ENCODE data around the gene PDE11A. TPM values are rescaled to one million over a fixed set of nuclear protein-coding genes. Genes with fewer than 3 reads are reported as not detected.

The PDE11A gene
- total RNA-seq, 1 donor from 2014 or later = not detected

GRCh38 chr2:177756336-177756735 lies 316.2 kb downstream of the PDE11A start:
- H3K9me3 Mint-ChIP-seq = no peaks in the 10 kb centered on the region
- H3K27ac Mint-ChIP-seq = no peak overlapping the region
- H3K36me3 Mint-ChIP-seq (ENCODE audit: low read depth) = no peaks in the 10 kb centered on the region
- no peaks in the 10 kb centered on the region for H3K4me1 Mint-ChIP-seq
- DNase-seq (no peak), ATAC-seq (ENCODE audit: low read depth) (no peak)
- intact Hi-C loops (cut with micrococcal nuclease) = no loop called here
- peaks cover 16% of the 10 kb centered on the region for H3K27me3 Mint-ChIP-seq
- POLR2A ChIA-PET = no interaction called here
- H3K4me3 Mint-ChIP-seq = no peak overlapping the region
- CTCF ChIA-PET = interaction anchor here (1.2 kb wide), 1 partner anchor 10 kb away, joined by 3 read pairs; no protein-coding TSS in a partner anchor
- TF ChIP-seq CTCF (IDR thresholded peaks at IDR 0.05) = no peak

GRCh38 chr2:177754492-177754873 lies 318.1 kb downstream of the PDE11A start:
- intact Hi-C loops (cut with micrococcal nuclease) = no loop called here
- H3K36me3 Mint-ChIP-seq (ENCODE audit: low read depth) = no peaks in the 10 kb centered on the region
- no peaks in the 10 kb centered on the region for H3K4me1 Mint-ChIP-seq
- no peak overlapping the region for H3K4me3 Mint-ChIP-seq
- ATAC-seq (ENCODE audit: low read depth) (no peak), DNase-seq (no peak)
- H3K9me3 Mint-ChIP-seq = no peaks in the 10 kb centered on the region
- H3K27me3 Mint-ChIP-seq = peaks cover 16% of the 10 kb centered on the region
- POLR2A ChIA-PET = no interaction called here
- CTCF ChIA-PET = interaction anchor here (2.2 kb wide), 1 partner anchor 9 kb away, joined by 9 read pairs; no protein-coding TSS in a partner anchor
- TF ChIP-seq CTCF (IDR thresholded peaks at IDR 0.05) = no peak
- no peak overlapping the region for H3K27ac Mint-ChIP-seq

- H3K36me3 Mint-ChIP-seq (ENCODE audit: low read depth) = no peaks in the 10 kb centered on the region
- intact Hi-C loops (cut with micrococcal nuclease) = no loop called here
- POLR2A ChIA-PET = no interaction called here
- H3K4me1 Mint-ChIP-seq = no peaks in the 10 kb centered on the region
- ATAC-seq (ENCODE audit: low read depth) (peak; percentile 28), DNase-seq (no peak)
- H3K27me3 Mint-ChIP-seq = peaks cover 15% of the 10 kb centered on the region
- no peak for TF ChIP-seq CTCF (IDR thresholded peaks at IDR 0.05)
- no peak overlapping the region for H3K27ac Mint-ChIP-seq
- H3K4me3 Mint-ChIP-seq = no peak overlapping the region
- H3K9me3 Mint-ChIP-seq = no peaks in the 10 kb centered on the region
- CTCF ChIA-PET = interaction anchor here (2.2 kb wide), 1 partner anchor 9 kb away, joined by 9 read pairs; no protein-coding TSS in a partner anchor
Observed at GRCh38 chr2:177753682-177754491, 318.7 kb downstream of the PDE11A start.

- no peak overlapping the region for H3K4me3 Mint-ChIP-seq
- intact Hi-C loops (cut with micrococcal nuclease) = no loop called here
- peaks cover 5% of the 10 kb centered on the region for H3K27me3 Mint-ChIP-seq
- H3K36me3 Mint-ChIP-seq (ENCODE audit: low read depth) = no peaks in the 10 kb centered on the region
- POLR2A ChIA-PET = no interaction called here
- H3K9me3 Mint-ChIP-seq = no peaks in the 10 kb centered on the region
- TF ChIP-seq CTCF (IDR thresholded peaks at IDR 0.05) = no peak
- H3K27ac Mint-ChIP-seq = no peak overlapping the region
- H3K4me1 Mint-ChIP-seq = no peaks in the 10 kb centered on the region
- ATAC-seq (ENCODE audit: low read depth) = no peak
- DNase-seq = no peak
- CTCF ChIA-PET = interaction anchor here (0.6 to 1.0 kb wide), 2 partner anchors 24 to 413 kb away, joined by 3 read pairs; no protein-coding TSS in a partner anchor
Observed at GRCh38 chr2:177748360-177748759, 324.2 kb downstream of the PDE11A start.

GRCh38 chr2:177747384-177747783 lies 325.2 kb downstream of the PDE11A start:
- Mint-ChIP-seq H3K4me1 (no peaks in the 10 kb centered on the region), H3K27me3 (peaks cover 6% of the 10 kb centered on the region), H3K27ac (no peak overlapping the region), H3K9me3 (no peaks in the 10 kb centered on the region), H3K36me3 (ENCODE audit: low read depth) (no peaks in the 10 kb centered on the region), H3K4me3 (no peak overlapping the region)
- no peak for DNase-seq
- TF ChIP-seq CTCF (IDR thresholded peaks at IDR 0.05) = no peak
- ChIA-PET CTCF (no interaction called here), POLR2A (no interaction called here)
- intact Hi-C loops (cut with micrococcal nuclease) = no loop called here
- no peak for ATAC-seq (ENCODE audit: low read depth)
